Colonic mucosa (tissue), 4 donors: ENCODE data around the gene CHAF1A. TPM values are rescaled to one million over a fixed set of nuclear protein-coding genes. Genes with fewer than 3 reads are reported as not detected.
A peak's percentile ranks its signal among the peaks of the same experiment; 100 is the strongest.

ENCODE experiments used
- DNase-seq: peaks from one replicate; pipeline ENCODE4 v3.0.0-alpha.2; 2020
- H3K27ac ChIP-seq: fragments of 200-600 bp; one replicate; pipeline ENCODE4 v1.8.0; 2021
- H3K27me3 ChIP-seq: fragments of 200-600 bp; one replicate; pipeline ENCODE4 v1.8.0; 2021
- H3K36me3 ChIP-seq: fragments of 200-600 bp; one replicate; pipeline ENCODE4 v1.8.0; 2021
- H3K4me1 ChIP-seq: fragments of 200-600 bp; one replicate; pipeline ENCODE4 v1.8.0; 2021; ENCODE audit warnings: mild to moderate bottlenecking
- H3K4me3 ChIP-seq: fragments of 200-600 bp; one replicate; pipeline ENCODE4 v1.8.0; 2021
- H3K9ac ChIP-seq, 2 donors: one replicate each; pipeline ENCODE4 v1.7.0; 2013; ENCODE audit warnings: control low read depth in 2 of 2, low read depth in 2 of 2, low read length in 2 of 2
- H3K9me3 ChIP-seq: fragments of 200-600 bp; one replicate; pipeline ENCODE4 v1.8.0; 2021
- CTCF ChIP-seq: fragments of 200-600 bp; IDR thresholded peaks from one replicate; pipeline ENCODE4 v1.8.0; 2022; ENCODE audit warnings: antibody characterized with exemption, mild to moderate bottlenecking
- intact Hi-C: fragments of 100-400 bp; cut with DNase I; formaldehyde crosslinking; loops from one replicate; pipeline ENCODE4 v1.14.1; 2022
- total RNA-seq, 2 donors: library from RNA; stranded (reverse); fragmentation: NEBNext Ultra II Directional in 1 of 2; extraction: Animal tissue kit (Norgen Biotek cat#: 25700) in 1 of 2; gene quantifications; one replicate each; pipeline ENCODE4 v1.2.1, GENCODE V29; 2021
- donor health status: healthy.
- donor health status: DM: no; HTN: no; CAD: no.
- donor health status: DM: no; HTN: no; CAD: no.

CHAF1A gene
- total RNA-seq, result 10 to 100 TPM; 15.6 to 53.2 TPM

GRCh38 chr19:4402171-4403004, at the start of gene CHAF1A:
CHAF1A (plus strand) TSS chr19:4402640; CDS start chr19:4402763, 123 bp downstream.
- peaks cover 13% of the 10 kb centered on the region for H3K4me1 ChIP-seq
- TF ChIP-seq CTCF, result no peak
- H3K36me3 ChIP-seq, result no peaks in the 10 kb centered on the region
- DNase-seq, result peak; percentile 100
- H3K27me3 ChIP-seq, result no peaks in the 10 kb centered on the region
- H3K9ac ChIP-seq, result peak within 1 kb of the TSS; percentile 64 to 89
- intact Hi-C loops, result loop anchor here (10.0 kb wide), 1 partner anchor 52 kb away; the partner anchor contains the start of gene UBXN6
- H3K4me3 ChIP-seq, result peak within 1 kb of the TSS; percentile 96
- H3K9me3 ChIP-seq, result no peaks in the 10 kb centered on the region
- H3K27ac ChIP-seq, result peak within 1 kb of the TSS; percentile 84

- Histone ChIP-seq H3K36me3 (no peaks in the 10 kb centered on the region), H3K9ac (no peak overlapping the region), H3K27me3 (no peaks in the 10 kb centered on the region), H3K4me3 (no peak overlapping the region), H3K4me1 (no peaks in the 10 kb centered on the region), H3K9me3 (no peaks in the 10 kb centered on the region), H3K27ac (no peak overlapping the region)
- no peak for DNase-seq
- peak; percentile 93 for TF ChIP-seq CTCF
- intact Hi-C loops, result loop anchor here (5.0 kb wide), 1 partner anchor 85 kb away; no protein-coding TSS in a partner anchor
Observed at GRCh38 chr19:4352701-4353121, 49.7 kb upstream of the CHAF1A start.

- TF ChIP-seq CTCF, result no peak
- no peaks in the 10 kb centered on the region for H3K9me3 ChIP-seq
- intact Hi-C loops, result loop anchor here (5.0 kb wide), 1 partner anchor 87 kb away; no protein-coding TSS in a partner anchor
- no peak for DNase-seq
- no peaks in the 10 kb centered on the region for H3K27me3 ChIP-seq
- H3K4me1 ChIP-seq, result no peaks in the 10 kb centered on the region
- no peak overlapping the region for H3K9ac ChIP-seq
- H3K27ac ChIP-seq, result no peak overlapping the region
- H3K4me3 ChIP-seq, result no peak overlapping the region
- no peaks in the 10 kb centered on the region for H3K36me3 ChIP-seq
Observed at GRCh38 chr19:4354282-4354681, 48.2 kb upstream of the CHAF1A start.

- no peaks in the 10 kb centered on the region for H3K27me3 ChIP-seq
- no peak overlapping the region for H3K4me3 ChIP-seq
- no peak overlapping the region for H3K9ac ChIP-seq
- no peaks in the 10 kb centered on the region for H3K9me3 ChIP-seq
- no peak for DNase-seq
- H3K36me3 ChIP-seq, result peaks cover 6% of the 10 kb centered on the region
- no peak for TF ChIP-seq CTCF
- H3K4me1 ChIP-seq, result no peaks in the 10 kb centered on the region
- H3K27ac ChIP-seq, result no peak overlapping the region
- intact Hi-C loops, result loop anchor here (5.0 kb wide), 1 partner anchor 88 kb away; no protein-coding TSS in a partner anchor
Observed at GRCh38 chr19:4354897-4355296, 47.5 kb upstream of the CHAF1A start.

- Histone ChIP-seq H3K4me1 (no peaks in the 10 kb centered on the region), H3K36me3 (peaks cover 9% of the 10 kb centered on the region), H3K27me3 (no peaks in the 10 kb centered on the region), H3K27ac (no peak overlapping the region), H3K4me3 (no peak overlapping the region), H3K9me3 (no peaks in the 10 kb centered on the region), H3K9ac (no peak overlapping the region)
- no peak for TF ChIP-seq CTCF
- no peak for DNase-seq
- intact Hi-C loops, result no loop called here
Observed at GRCh38 chr19:4357095-4357797, 45.2 kb upstream of the CHAF1A start.
